MG63 (cell line): ENCODE measurements around the gene LONRF3. TPM values are rescaled to one million over a fixed set of nuclear protein-coding genes. Genes with fewer than 3 reads are reported as not detected.

ENCODE experiments used
- DNase-seq: peaks from one replicate; pipeline ENCODE4 v3.0.0-alpha.2; 2020
- H3K27me3 ChIP-seq: fragments of 250-450 bp; sonication (Bioruptor Pico); 2 replicates; pipeline ENCODE4 v1.5.1; 2020; ENCODE audit warnings: mild to moderate bottlenecking, moderate library complexity
- H3K36me3 ChIP-seq: fragments of 250-450 bp; sonication (Bioruptor Pico); 2 replicates; pipeline ENCODE4 v1.5.1; 2020; ENCODE audit warnings: mild to moderate bottlenecking, moderate library complexity
- H3K4me3 ChIP-seq: fragments of 250-450 bp; sonication (Bioruptor Pico); 2 replicates; pipeline ENCODE4 v1.5.1; 2020; ENCODE audit warnings: mild to moderate bottlenecking, moderate library complexity
- H3K9me3 ChIP-seq: fragments of 250-450 bp; sonication (Bioruptor Pico); 2 replicates; pipeline ENCODE4 v1.5.1; 2020; ENCODE audit warnings: mild to moderate bottlenecking, moderate library complexity
- total RNA-seq: library from RNA; depleted of rRNA; stranded (reverse); fragments of >200 nt; shearing (Covaris generic); gene quantifications from 2 replicates; pipeline ENCODE4 v1.2.3, GENCODE V29; 2014; ENCODE audit warnings: low replicate concordance; rRNA removed

LONRF3 gene
- total RNA-seq, 1 experiment from 2014 or later, result not detected

DNA sequence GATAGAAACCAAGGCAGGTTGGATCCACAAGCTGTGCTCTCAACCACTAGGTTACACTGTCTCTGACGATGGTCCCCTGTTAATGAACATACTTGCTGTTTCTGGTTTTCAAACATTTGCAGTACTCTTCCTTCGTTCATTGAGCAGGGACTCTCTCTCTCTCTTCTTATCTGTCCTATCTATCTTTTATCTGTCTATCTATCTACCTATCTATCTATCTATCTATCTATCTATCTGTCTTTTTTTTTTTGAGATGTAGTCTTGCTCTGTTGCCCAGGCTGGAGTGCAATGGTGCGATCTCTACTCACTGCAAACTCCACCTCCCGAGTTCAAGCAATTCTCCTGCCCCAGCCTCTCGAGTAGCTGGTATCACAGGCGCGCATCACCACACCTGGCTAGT, 89.0 kb downstream of the LONRF3 start:
- no peak for DNase-seq
- H3K27me3 ChIP-seq, result no peaks in the 10 kb centered on the region
- H3K9me3 ChIP-seq, result no peaks in the 10 kb centered on the region
- no peak overlapping the region for H3K4me3 ChIP-seq
- no peaks in the 10 kb centered on the region for H3K36me3 ChIP-seq

DNA sequence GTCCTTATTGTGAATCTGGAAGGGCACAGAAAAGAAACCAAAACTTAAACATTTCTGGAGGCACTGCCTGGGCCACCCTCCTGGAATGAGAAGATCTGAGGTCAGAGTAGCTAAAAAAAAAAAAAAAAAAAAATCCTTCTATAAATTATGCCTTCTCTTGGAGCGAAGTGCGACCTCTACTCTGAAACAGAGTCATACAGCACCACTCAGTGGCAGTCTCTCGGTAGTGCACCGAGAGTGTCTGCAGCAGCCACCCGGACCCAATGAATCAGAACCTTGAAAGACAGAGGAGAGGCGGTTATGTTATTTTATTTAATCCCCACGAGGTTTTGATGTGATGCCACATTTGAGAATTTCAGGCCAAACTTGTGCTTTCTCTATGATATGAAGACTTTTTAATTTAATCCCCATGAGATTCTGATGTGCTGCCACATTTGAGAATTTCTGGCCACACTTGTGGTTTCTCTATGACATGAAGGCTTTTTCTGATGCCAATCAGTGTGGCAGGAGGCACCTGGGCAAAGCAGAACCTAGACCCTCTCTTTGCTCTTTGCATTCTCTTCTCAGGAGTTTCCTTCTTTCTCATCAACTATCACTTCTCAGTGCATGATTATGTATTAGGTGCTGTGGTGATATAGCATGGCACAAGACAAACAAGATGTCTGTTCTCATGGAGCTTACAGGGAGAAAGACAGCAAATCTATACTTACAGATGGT, 92.8 kb downstream of the LONRF3 start:
- no peaks in the 10 kb centered on the region for H3K9me3 ChIP-seq
- no peaks in the 10 kb centered on the region for H3K27me3 ChIP-seq
- peak; percentile 30 for DNase-seq
- no peaks in the 10 kb centered on the region for H3K36me3 ChIP-seq
- H3K4me3 ChIP-seq, result no peak overlapping the region

Other genes with a start within 250 kb of the LONRF3 start
- 24.7 and 24.8 TPM in 2 replicates for gene IL13RA1, start 247.0 kb upstream of the LONRF3 start, total RNA-seq
- gene ZCCHC12, start 150.8 kb upstream of the LONRF3 start, total RNA-seq, result not detected in 2 replicates
- not detected in 2 replicates for gene CT47C1, start 98.4 kb downstream of the LONRF3 start, total RNA-seq
- not detected in 2 replicates for gene KIAA1210, start 153.2 kb downstream of the LONRF3 start, total RNA-seq